Prostate gland (tissue), 2 donors: Measurements from ENCODE around the gene TSHZ2.

ENCODE experiments used
- CTCF ChIP-seq, 4 experiments: fragments of 200-600 bp in 2 of 4; fragments of 450-650 bp in 2 of 4; sonication (generic) in 2 of 4; IDR thresholded peaks; 1 replicate in 3 of 4; 2 replicates in 1 of 4; pipeline ENCODE4 v1.5.1; 2016 to 2019; ENCODE audit warnings: antibody characterized with exemption in 4 of 4, mild to moderate bottlenecking in 2 of 4, moderate library complexity in 2 of 4
- POLR2A ChIP-seq: fragments of 450-650 bp; IDR thresholded peaks from one replicate; pipeline ENCODE4 v1.6.1; 2016; ENCODE audit warnings: antibody characterized with exemption, mild to moderate bottlenecking
- POLR2AphosphoS5 ChIP-seq: sonication (generic); formaldehyde crosslinking; IDR thresholded peaks from one replicate; pipeline ENCODE4 v1.6.1; 2017; ENCODE audit warnings: antibody characterized with exemption

- TF ChIP-seq POLR2AphosphoS5 = no peak
- TF ChIP-seq CTCF (IDR thresholded peaks at IDR 0.05) = no peak
- no peak for TF ChIP-seq POLR2A
These were observed 161.0 kb downstream of the TSHZ2 start for GRCh38 chr20:53133125-53133524.
